ENCODE data around the gene TMEM247. TPM values are rescaled to one million over a fixed set of nuclear protein-coding genes. Genes with fewer than 3 reads are reported as not detected.

TMEM247 gene
- total RNA-seq, 1 experiment from 2014 or later: not detected

GRCh38 chr2:46434851-46435273 lies 44.5 kb upstream of the TMEM247 start:
- Mint-ChIP-seq H3K27ac (ENCODE audit: unreplicated experiment) (no peak overlapping the region), H3K9me3 (ENCODE audit: low read depth, unreplicated experiment) (peaks cover 2% of the 10 kb centered on the region), H3K4me3 (ENCODE audit: low read depth, unreplicated experiment) (no peak overlapping the region), H3K4me1 (ENCODE audit: low read depth, unreplicated experiment) (no peaks in the 10 kb centered on the region), H3K27me3 (ENCODE audit: unreplicated experiment) (peaks cover 29% of the 10 kb centered on the region), H3K36me3 (ENCODE audit: insufficient read depth, unreplicated experiment) (no peaks in the 10 kb centered on the region)
- BruUV-seq (replicated peaks): no TSS peak
- CTCF ChIA-PET: no interaction called here
- no peak for DNase-seq
- no peak for TF ChIP-seq CTCF (IDR thresholded peaks at IDR 0.05; ENCODE audit: unreplicated experiment)
- intact Hi-C loops (cut with micrococcal nuclease; ENCODE audit: unreplicated experiment): no loop called here

GRCh38 chr2:46435353-46435752 lies 44.0 kb upstream of the TMEM247 start:
- no peaks in the 10 kb centered on the region for H3K36me3 Mint-ChIP-seq (ENCODE audit: insufficient read depth, unreplicated experiment)
- no peaks in the 10 kb centered on the region for H3K4me1 Mint-ChIP-seq (ENCODE audit: low read depth, unreplicated experiment)
- no peak overlapping the region for H3K4me3 Mint-ChIP-seq (ENCODE audit: low read depth, unreplicated experiment)
- intact Hi-C loops (cut with micrococcal nuclease; ENCODE audit: unreplicated experiment): no loop called here
- no peak for DNase-seq
- peaks cover 29% of the 10 kb centered on the region for H3K27me3 Mint-ChIP-seq (ENCODE audit: unreplicated experiment)
- H3K27ac Mint-ChIP-seq (ENCODE audit: unreplicated experiment): no peak overlapping the region
- peaks cover 2% of the 10 kb centered on the region for H3K9me3 Mint-ChIP-seq (ENCODE audit: low read depth, unreplicated experiment)
- no peak for TF ChIP-seq CTCF (IDR thresholded peaks at IDR 0.05; ENCODE audit: unreplicated experiment)
- no TSS peak for BruUV-seq (replicated peaks)
- CTCF ChIA-PET: no interaction called here

- BruUV-seq (replicated peaks): no TSS peak
- CTCF ChIA-PET: no interaction called here
- TF ChIP-seq CTCF (IDR thresholded peaks at IDR 0.05; ENCODE audit: unreplicated experiment): no peak
- H3K27ac Mint-ChIP-seq (ENCODE audit: unreplicated experiment): no peak overlapping the region
- H3K4me3 Mint-ChIP-seq (ENCODE audit: low read depth, unreplicated experiment): no peak overlapping the region
- no peaks in the 10 kb centered on the region for H3K36me3 Mint-ChIP-seq (ENCODE audit: insufficient read depth, unreplicated experiment)
- no peak for DNase-seq
- H3K4me1 Mint-ChIP-seq (ENCODE audit: low read depth, unreplicated experiment): no peaks in the 10 kb centered on the region
- intact Hi-C loops (cut with micrococcal nuclease; ENCODE audit: unreplicated experiment): no loop called here
- peaks cover 29% of the 10 kb centered on the region for H3K27me3 Mint-ChIP-seq (ENCODE audit: unreplicated experiment)
- H3K9me3 Mint-ChIP-seq (ENCODE audit: low read depth, unreplicated experiment): peaks cover 2% of the 10 kb centered on the region
Observed at GRCh38 chr2:46435796-46436360, 43.5 kb upstream of the TMEM247 start.

- CTCF ChIA-PET: no interaction called here
- H3K4me1 Mint-ChIP-seq (ENCODE audit: low read depth, unreplicated experiment): no peaks in the 10 kb centered on the region
- BruUV-seq (replicated peaks): no TSS peak
- no peak overlapping the region for H3K27ac Mint-ChIP-seq (ENCODE audit: unreplicated experiment)
- H3K27me3 Mint-ChIP-seq (ENCODE audit: unreplicated experiment): peaks cover 29% of the 10 kb centered on the region
- intact Hi-C loops (cut with micrococcal nuclease; ENCODE audit: unreplicated experiment): no loop called here
- no peaks in the 10 kb centered on the region for H3K36me3 Mint-ChIP-seq (ENCODE audit: insufficient read depth, unreplicated experiment)
- TF ChIP-seq CTCF (IDR thresholded peaks at IDR 0.05; ENCODE audit: unreplicated experiment): no peak
- no peak for DNase-seq
- H3K4me3 Mint-ChIP-seq (ENCODE audit: low read depth, unreplicated experiment): no peak overlapping the region
- peaks cover 2% of the 10 kb centered on the region for H3K9me3 Mint-ChIP-seq (ENCODE audit: low read depth, unreplicated experiment)
Observed at GRCh38 chr2:46436800-46437199, 42.6 kb upstream of the TMEM247 start.
